GM18907 (cell line): ENCODE measurements around the gene SIPA1.

Source experiments
- ATAC-seq: cut with Tn5 transposase; IDR thresholded peaks from one replicate; pipeline ENCODE4 v1.9.1; 2021; ENCODE audit warnings: mild to moderate bottlenecking, moderate library complexity; ENCODE audit not compliant: unreplicated experiment

The SIPA1 gene

DNA sequence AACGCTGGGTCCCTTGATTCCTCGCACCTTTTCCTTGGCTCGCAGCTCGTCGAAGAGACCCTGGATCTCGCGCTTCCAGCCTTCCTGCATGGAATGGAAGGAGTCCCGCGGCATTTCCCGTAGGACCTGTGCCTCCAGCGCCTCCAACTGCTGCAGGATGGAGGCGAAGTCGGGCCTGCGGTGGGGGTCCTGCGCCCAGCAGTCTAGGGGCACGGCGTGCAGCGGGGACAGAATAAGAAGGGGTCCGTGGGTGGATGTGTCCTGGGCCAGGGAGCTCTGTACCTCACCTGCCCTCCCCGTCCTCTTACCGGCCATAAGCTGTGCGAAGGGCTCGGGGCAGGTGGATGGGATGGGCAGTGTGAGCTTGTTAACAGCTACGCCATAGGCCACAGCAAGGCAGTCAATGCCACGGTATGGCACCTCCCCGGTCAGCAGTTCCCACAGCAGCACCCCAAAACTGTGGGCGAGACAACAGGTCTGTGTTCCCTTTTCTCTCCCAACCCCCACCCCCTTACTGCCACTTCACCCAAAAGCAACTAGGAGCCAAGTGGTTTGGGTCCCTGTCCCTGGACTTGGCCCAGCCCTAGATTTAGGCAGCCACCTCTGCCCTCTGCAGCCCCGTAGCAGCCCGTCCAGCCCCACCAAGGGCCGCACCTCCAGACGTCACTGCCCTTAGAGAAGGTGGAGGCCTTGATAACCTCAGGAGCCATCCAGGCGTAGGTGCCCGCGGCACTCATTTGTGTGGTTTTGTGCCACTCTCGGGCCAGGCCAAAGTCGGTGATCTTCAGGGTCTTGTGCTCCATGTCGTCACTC, 30.1 kb upstream of the SIPA1 start:
- ATAC-seq, result no peak

DNA sequence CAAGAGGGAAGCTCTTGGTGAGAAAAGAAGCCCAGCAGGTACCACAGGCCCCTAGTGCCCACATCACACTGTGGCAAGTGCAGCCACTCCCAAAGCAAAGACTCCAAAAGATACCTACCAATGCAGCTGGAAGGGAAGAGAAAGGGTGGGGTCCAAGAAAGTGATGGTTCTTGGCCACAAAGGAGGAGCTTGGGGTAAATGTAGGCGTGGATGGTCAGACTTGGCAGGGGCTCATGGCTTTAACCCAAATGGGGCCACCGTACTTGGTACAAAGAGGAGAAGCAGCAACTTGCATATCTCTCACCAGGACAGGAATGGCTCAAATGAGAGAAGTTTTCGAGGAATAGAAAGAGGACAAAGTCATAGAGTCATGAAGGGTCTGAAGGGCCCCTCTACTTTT, 28.7 kb upstream of the SIPA1 start:
- ATAC-seq, result no peak

DNA sequence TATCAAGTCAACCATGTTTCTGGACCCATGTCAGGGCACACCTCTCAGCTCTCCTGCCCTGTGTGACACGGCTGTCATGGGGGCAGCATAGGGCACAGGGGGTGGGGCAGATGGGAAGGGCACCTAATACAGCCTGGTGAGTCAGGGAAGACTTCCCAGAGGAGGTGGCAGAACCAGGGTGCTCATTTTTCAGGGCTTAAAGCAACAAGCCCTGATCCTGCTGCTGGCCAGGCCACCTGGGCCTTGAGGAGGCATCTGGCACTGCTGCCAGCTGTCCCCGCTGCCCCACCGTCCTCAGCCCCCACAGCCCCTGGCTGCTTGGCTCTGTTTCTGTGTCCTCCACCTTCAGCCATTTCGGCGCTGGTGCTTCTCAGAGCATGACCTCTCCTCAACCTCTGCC, 28.2 kb upstream of the SIPA1 start:
- ATAC-seq, result no peak

DNA sequence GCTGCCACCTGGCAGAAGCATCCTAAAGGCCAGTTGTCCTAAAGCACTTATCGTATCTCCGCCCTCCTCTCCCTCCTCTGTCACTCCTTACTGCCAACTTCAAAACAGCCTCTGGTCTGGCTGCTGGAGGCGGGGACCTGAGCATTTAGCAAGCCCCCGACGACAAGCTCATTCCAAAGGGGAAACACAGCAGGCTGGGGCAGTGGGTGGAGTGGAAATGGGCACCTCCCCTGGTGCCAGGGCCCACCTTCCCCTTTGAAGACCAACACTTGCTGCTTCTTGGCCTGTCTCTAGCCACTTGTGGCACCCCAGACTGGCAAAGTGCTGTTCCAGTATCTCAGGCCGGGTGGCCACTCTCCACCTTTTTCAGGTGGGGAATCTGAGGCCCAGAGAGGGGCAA, 27.5 kb upstream of the SIPA1 start:
- no peak for ATAC-seq

DNA sequence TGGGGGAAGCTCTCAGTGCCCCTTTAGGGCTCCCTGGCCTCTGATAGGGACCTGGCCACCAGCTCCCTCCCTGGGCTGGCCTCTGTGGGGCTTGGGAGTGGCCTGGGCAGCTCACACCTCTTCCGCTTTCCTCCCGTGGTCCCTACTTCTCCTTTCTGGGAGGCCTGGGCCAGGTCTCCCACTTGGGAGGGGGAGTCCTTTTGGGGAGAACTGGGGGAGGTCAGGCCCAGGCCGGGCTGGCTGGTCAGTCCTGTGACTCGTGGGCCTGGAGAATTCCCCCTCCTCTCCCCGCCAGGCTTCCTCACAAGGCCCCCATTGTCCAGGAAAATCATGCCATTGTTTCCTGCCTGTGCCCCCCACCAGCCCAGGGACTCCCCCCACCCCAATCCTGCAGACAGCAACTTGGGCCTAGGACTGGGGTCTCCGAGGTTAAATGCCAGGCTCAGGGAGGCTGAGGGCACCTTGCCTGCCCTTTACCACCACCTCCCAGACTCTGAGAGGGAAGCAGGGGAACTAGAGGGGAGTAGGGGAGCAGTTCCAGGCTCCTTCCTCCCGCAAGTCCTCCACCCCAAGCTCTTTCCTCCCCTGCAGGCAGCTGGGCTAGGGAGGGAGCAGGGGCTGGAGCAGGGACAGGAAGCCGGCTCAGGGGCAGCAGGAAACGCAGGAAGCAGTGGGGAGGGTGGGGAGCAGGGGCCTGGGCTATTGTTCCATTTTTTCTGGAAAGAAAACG, 26.7 kb upstream of the SIPA1 start:
- ATAC-seq, result no peak

DNA sequence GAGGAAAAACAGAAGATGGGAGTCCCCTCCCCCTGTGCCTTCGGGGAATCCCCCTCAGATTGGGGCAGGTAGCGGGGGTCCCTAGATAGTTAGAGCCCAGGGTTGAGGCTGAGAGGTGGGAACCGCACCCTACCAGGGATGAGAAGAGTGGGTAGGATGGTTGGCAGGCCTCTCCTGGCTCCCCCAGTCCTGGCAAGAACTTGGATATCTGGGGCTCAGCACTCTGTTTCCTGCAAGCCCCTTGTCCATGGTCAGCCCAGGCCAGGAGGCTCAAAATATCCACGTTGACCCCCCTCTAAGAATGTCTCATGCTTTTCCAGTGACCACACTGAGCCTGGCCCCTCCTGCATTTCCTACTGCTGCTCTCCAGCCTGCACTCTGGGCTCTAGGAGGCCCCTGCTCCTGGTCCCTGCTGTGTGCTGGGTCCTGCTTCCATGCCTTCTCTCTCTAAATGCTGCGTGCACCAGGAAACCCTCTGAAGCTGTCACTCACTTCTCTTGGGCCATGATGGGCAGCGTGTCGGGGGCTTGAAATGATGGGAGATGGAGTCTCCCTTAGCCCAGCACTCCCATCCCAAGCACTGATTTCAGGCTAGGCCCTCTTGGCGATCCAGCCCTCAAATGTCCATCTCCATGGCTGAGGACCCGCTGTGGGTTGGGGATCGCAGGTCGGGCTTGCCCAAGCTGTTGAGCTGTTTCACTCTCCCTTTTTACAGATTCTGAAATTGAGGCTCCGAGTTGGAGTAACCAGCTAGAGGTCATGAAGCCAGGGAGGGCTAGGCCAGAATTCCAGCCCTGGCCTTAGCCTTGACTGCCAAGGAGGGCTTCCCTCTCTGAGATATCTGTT, 25.9 kb upstream of the SIPA1 start:
- ATAC-seq, result no peak

DNA sequence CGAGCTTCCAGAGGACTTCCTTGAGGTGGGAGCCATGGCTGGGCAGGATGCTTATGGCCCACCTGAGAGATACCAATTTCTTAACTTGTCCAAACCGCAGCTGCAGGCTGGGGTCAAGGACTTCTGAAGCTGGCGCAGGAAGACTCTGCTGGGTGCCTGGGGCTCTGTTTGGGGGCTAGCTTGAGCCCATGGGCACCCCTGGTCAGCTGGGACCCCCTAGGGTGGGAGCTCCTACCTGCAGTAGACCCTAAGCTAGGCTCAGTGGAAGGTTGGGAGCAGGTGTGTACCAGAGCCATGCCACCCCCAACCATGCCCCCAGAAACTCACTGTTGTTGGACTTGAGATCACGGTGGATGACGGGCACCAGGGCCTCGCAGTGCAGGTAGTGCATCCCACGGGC, 25.2 kb upstream of the SIPA1 start:
- ATAC-seq, result no peak

DNA sequence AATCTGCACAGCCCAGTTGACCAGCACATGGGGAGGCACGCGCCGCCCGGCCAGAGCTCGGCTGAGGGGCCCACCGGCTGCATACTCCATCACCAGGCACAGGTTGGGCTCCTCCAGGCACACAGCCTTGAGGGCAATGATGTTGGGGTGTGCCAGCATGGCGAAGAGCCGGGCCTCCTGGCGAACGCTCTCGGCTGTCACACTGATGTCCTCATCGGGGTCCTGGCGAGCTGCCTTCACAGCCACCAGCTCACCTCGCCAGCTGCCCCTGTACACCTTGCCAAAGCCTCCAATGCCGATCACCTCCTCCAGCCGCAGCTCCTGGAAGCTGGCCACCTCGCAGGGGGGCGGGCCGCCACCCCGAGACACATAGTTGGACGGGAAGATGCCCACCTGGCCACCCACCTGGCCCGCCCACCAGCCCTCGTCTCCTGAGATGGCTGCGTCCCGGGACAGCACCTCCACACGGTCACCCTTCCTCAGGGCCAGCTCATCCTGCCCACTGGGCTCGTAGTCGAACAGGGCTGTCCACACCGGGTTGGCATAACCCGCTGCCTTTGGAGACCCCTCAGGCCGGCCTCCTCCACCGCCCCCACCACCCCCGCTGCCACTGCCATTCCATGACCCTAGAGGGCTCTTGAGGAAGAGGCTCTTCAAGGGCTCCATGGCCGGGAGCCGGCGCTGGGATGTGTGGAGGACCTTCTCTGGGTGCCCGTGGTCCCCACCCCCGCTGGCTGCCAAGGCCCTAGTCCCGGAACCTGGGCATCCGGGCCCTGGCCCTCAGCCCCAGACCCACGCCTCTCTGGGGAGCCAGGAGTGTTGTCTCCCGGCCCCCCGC, 24.6 kb upstream of the SIPA1 start:
- no peak for ATAC-seq

DNA sequence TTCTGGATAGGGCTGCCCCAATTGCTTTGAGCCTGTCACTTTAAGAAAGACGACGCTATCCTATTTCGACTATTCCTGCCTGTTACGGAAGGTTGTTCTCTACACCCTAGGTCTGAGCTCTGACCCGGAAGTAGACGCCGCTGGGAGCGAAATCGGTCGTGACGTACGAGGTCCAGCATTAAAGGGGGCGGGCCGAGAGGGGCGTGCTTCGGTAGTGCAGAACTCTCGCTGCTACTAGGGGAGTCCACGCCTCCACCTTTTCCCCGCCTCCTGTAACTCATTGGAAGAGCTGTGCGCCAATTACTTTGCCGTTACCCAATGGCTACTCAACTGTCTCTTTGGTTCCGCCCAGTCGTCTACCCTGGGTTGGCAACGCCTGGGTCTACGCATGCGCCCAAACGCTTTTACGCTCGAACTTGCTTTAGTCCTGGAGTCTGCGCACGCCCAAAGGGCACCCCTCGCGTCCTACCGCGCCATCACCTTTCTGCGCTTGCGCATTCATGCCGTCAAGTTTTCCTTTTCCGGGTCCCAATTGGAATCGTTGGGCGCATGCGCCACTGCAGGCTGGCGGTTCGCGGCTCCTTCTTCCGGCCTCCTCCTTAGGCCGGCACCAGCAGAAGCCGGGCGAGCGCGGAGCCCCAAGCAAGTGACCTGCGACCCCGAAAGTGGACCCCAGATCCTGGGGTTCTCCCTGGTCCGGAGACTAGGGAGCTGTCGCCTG, 22.5 kb upstream of the SIPA1 start, which contains the start of gene PCNX3:
Gene PCNX3 (plus strand): TSS at position 548 of the 721 bp plus-strand sequence. CDS start 536 bp downstream, outside the sequence.
- peak; percentile 77 for ATAC-seq

DNA sequence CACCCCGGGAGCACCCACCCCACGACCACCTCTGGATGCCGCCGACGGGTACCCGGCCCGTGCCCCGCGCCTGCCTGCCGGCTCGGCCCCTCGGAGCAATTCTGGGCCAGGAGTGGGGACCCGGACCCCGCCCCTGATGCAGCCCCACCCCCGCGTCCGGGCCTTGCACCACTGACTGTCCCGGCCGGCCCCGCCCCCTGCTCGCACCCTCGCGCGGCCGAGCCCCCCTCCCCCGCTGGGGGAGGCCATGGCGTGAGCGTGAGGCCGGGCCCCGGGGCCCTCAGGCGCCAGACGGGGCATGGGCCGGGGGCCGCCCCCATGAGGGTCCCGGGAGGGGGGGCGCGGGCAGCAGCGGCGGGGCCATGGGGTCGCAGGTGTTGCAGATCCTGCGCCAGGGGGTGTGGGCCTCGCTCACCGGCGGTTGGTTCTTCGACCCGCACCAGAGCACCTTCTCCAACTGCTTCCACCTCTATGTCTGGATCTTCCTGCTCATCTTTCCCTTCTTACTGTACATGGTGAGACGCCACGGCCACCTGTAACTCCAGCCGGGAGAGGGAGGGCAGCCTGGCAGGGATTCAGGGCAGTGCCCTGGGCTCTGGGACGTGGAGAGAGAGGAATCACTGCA, 21.8 kb upstream of the SIPA1 start:
- ATAC-seq, result peak; percentile 12

DNA sequence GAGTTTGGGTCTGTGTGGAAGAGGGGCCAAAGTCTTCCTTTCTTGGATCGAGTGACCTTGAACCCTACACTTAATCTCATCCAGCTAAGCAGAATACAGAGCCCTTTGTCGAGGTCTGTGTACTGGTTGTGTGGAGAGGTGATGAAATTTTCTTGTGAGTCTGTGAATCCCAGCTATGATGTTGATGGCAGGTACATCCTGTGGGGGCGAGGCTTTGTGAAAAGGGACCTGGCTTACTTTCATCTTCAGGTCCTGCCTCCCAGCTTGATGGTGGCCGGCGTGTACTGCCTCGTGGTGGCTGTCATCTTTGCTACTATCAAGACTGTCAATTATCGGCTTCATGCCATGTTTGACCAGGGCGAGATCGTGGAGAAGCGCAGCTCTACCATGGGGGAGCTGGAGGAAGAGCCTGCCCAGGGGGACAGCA, 21.3 kb upstream of the SIPA1 start:
- ATAC-seq, result no peak

DNA sequence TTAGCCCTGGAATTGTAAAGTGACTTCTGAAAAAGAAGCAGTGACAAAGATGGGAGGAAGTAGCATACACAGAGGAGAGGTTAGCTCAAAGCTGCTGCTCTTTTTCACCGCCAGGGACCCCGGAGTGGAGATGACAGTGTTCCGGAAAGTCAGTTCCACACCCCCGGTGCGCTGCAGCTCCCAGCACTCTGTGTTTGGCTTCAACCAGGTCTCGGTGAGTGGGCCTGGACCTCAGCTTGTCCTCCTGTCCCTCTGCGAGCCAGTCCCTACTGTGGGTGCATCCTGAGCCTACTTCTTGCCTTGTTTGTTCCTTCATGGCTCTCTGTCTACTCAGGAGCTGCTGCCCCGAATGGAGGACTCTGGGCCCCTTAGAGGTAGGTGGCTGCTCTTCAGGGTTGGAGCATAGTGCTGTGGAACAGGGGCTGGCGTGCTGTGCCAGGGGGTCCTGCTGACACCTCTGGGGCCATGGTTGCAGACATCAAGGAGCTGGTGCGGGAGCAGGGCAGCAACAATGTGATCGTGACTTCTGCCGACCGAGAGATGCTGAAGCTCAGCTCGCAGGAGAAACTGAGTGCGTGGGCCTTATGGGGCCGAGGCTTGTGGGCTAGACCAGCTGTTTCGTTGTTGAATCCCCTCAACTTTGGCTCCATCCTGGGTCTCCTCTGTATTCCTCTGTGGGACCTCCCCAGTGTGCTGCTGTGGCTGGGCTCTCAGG, 20.6 kb upstream of the SIPA1 start:
- ATAC-seq, result no peak

DNA sequence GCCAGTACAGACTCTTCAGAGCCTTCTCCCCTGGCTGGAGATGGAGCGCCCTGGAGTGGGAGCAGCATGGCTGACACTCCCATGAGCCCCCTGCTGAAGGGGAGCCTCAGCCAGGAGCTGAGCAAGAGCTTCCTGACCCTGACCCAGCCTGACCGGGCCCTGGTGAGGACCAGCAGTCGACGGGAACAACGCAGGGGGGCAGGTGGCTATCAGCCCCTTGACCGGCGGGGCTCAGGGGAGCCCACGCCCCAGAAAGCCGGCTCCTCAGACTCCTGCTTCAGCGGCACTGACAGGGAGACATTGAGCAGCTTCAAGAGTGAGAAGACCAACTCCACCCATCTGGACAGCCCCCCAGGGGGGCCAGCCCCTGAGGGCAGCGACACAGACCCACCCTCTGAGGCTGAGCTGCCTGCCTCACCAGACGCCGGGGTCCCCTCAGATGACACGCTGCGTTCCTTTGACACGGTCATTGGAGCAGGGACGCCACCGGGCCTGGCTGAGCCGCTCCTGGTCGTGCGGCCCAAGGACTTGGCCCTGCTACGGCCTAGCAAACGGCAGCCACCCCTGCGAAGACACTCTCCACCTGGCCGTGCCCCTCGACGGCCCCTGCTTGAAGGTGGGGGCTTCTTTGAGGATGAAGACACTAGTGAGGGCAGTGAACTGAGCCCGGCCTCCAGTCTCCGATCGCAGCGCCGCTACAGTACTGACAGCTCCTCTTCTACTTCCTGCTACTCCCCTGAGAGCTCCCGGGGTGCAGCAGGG, 19.7 kb upstream of the SIPA1 start:
- no peak for ATAC-seq

DNA sequence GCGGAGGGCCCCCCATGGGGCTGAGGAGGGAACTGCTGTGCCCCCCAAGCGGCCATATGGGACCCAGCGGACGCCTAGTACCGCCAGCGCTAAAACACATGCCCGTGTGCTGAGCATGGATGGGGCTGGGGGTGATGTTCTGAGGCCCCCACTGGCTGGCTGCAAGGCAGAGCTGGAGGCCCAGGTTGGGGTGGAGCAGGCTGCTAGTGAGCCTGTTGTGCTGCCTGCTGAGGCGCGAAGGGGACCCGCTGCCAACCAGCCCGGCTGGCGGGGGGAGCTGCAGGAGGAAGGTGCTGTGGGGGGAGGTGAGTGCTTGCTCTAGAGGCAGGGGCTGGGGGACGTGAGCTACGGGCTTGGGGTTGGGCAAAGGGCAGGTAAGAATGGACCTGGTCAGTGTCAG, 19.1 kb upstream of the SIPA1 start:
- ATAC-seq, result no peak

DNA sequence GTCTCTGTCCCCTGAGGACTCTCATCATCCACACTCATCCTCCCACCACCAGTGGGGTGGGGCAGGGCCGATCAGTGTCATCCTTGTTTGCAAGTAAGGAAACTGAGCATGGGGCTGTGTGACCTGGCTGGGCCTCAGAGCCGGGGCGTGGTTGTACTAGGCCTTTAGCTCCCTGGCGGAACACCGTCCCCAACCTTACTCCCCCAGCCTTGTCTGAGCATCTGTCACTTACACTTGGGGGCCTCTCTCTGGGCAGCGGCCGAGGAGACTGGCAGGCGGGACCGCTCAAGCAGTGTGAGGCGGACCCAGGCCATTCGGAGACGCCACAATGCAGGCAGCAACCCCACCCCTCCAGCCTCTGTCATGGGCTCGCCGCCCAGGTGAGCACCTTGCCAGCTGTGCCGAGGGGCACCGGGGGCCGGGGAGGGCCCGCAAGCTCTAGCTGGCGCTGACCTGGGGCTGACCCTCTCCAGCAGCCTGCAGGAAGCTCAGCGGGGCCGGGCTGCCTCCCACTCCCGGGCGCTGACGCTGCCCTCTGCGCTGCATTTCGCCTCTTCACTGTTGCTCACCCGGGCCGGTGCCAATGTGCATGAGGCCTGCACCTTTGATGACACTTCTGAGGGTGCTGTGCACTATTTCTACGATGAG, 18.5 kb upstream of the SIPA1 start:
- ATAC-seq, result no peak

DNA sequence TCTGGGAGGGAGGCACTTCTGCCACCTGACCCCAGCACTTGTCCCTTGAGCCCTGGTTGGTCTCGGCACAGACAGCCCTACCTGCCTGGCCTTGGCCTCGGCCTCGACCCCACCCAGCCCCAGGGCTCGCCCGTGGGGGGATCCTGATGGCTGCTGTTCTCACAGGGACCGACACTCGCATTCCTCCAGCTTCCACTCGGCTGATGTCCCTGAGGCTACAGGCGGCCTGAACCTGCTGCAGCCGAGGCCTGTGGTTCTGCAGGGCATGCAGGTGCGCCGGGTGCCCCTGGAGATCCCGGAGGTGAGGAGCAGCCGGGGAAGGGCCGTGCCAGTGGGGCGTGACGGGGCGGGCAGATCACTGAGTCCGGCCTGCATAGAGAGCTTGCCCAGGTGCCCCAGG, 17.2 kb upstream of the SIPA1 start:
- ATAC-seq, result no peak

DNA sequence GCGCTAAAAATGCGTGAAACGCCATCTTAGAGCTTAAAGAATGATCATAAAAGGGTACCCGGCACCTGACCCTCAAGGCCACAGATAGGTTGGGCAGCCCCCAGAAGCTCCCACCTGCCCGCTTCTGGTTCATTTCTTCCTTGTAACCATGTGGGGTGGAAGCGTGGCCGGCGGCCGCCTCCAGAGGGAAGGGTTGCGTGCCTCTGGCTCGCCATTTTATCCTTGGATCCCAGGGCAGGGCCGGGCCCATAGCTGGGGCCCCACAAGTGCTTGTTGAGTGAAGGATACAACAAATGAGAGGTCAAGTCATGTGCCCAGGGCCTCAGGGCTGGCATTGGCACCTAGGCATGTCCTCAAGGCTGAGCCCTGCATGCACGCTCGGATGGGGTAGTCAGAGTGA, 16.4 kb upstream of the SIPA1 start:
- no peak for ATAC-seq

DNA sequence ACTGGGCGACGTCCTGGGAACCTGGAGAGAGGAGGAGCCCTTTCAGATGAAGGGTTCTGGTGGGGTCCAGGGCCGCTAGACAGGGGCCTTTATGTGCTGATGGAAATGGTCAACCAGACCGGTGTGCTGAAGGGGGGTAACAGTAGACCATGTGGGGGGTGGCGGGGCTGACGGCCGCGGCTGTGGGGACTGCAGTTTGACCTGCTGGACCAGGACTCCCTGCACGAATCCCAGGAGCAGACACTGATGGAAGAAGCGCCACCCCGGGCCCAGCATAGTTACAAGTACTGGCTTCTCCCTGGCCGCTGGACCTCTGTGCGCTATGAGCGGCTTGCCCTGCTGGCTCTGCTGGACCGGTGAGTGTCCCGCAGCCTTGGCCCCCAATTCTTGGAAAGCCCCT, 15.9 kb upstream of the SIPA1 start:
- ATAC-seq, result no peak
